ENCODE data around the gene MRGPRX4. TPM values are rescaled to one million over a fixed set of nuclear protein-coding genes. Genes with fewer than 3 reads are reported as not detected.

The MRGPRX4 gene
- total and polyA plus RNA-seq, 2 of the 4 experiments (the other 2 are of a cell fraction), result 0.05 TPM; not detected in 1

Other genes with a start within 250 kb of the MRGPRX4 start
- 18.1 and 19.4 TPM in 2 replicates for gene SERGEF, start 159.8 kb upstream of the MRGPRX4 start, total RNA-seq (2012; rRNA removed)
- gene SERGEF, start 159.8 kb upstream of the MRGPRX4 start, polyA plus RNA-seq (2012; rRNA removed), result 12.2 and 12.9 TPM in 2 replicates
- gene TPH1, start 126.6 kb upstream of the MRGPRX4 start, total RNA-seq (2012; rRNA removed), result under 0.01 TPM in 2 replicates
- gene TPH1, start 126.6 kb upstream of the MRGPRX4 start, polyA plus RNA-seq (2012; rRNA removed), result 0.01 and 0.07 TPM in 2 replicates
- 12.5 and 21.1 TPM in 2 replicates for gene SAAL1, start 66.8 kb upstream of the MRGPRX4 start, total RNA-seq (2012; rRNA removed)
- gene SAAL1, start 66.8 kb upstream of the MRGPRX4 start, polyA plus RNA-seq (2012; rRNA removed), result 12.5 and 12.8 TPM in 2 replicates
- not detected in 2 replicates for gene MRGPRX3, start 40.3 kb upstream of the MRGPRX4 start, total RNA-seq (2012; rRNA removed)
- gene MRGPRX3, start 40.3 kb upstream of the MRGPRX4 start, polyA plus RNA-seq (2012; rRNA removed), result not detected in 2 replicates
- not detected in 2 replicates for gene SAA4, start 64.0 kb downstream of the MRGPRX4 start, total RNA-seq (2012; rRNA removed)
- gene SAA4, start 64.0 kb downstream of the MRGPRX4 start, polyA plus RNA-seq (2012; rRNA removed), result not detected in 2 replicates
- gene SAA2, start 75.8 kb downstream of the MRGPRX4 start, total RNA-seq (2012; rRNA removed), result not detected in 2 replicates
- not detected in 2 replicates for gene SAA2, start 75.8 kb downstream of the MRGPRX4 start, polyA plus RNA-seq (2012; rRNA removed)
- not detected in 2 replicates for gene SAA1, start 93.4 kb downstream of the MRGPRX4 start, total RNA-seq (2012; rRNA removed)
- gene SAA1, start 93.4 kb downstream of the MRGPRX4 start, polyA plus RNA-seq (2012; rRNA removed), result not detected in 2 replicates
- gene HPS5, start 149.3 kb downstream of the MRGPRX4 start, total RNA-seq (2012; rRNA removed), result 28.3 and 34.7 TPM in 2 replicates
- 6.2 and 7.9 TPM in 2 replicates for gene HPS5, start 149.3 kb downstream of the MRGPRX4 start, polyA plus RNA-seq (2012; rRNA removed)
- 67.0 and 72.8 TPM in 2 replicates for gene GTF2H1, start 149.7 kb downstream of the MRGPRX4 start, total RNA-seq (2012; rRNA removed)
- 20.7 and 25.0 TPM in 2 replicates for gene GTF2H1, start 149.7 kb downstream of the MRGPRX4 start, polyA plus RNA-seq (2012; rRNA removed)
- 1,735 and 2,567 TPM in 2 replicates for gene LDHA, start 221.7 kb downstream of the MRGPRX4 start, total RNA-seq (2012; rRNA removed)
- 1,293 and 1,813 TPM in 2 replicates for gene LDHA, start 221.7 kb downstream of the MRGPRX4 start, polyA plus RNA-seq (2012; rRNA removed)
- not detected in 2 replicates for gene LDHC, start 239.5 kb downstream of the MRGPRX4 start, total RNA-seq (2012; rRNA removed)
- gene LDHC, start 239.5 kb downstream of the MRGPRX4 start, polyA plus RNA-seq (2012; rRNA removed), result not detected in 2 replicates